Stimulated activated CD4-positive, alpha-beta T cell treated with anti-CD3 and anti-CD28 coated beads, TNF-alpha, amount 100 ng/mL, for 1 hour (primary cell): ENCODE measurements around the gene TNFRSF14.

Experiments
- DNase-seq, 3 donors: peaks; one replicate each; pipeline ENCODE4 v3.0.0-alpha.2; 2020; ENCODE audit warnings: low read depth in 3 of 3, low spot score in 1 of 3

The TNFRSF14 gene

GRCh38 chr1:2523191-2523890, 32.8 kb upstream of the TNFRSF14 start:
- no peak for DNase-seq

- no peak for DNase-seq
Observed at GRCh38 chr1:2523891-2524609, 32.1 kb upstream of the TNFRSF14 start.

- no peak for DNase-seq
Observed at GRCh38 chr1:2525572-2525919, 30.6 kb upstream of the TNFRSF14 start.

- peak; percentile 73 to 75 (median 75) for DNase-seq
Observed at GRCh38 chr1:2525920-2526823, 30.0 kb upstream of the TNFRSF14 start, which contains the start of gene PANK4. PANK4 (minus strand) TSS chr1:2526596; CDS start chr1:2526587, 9 bp downstream.

GRCh38 chr1:2526824-2527555, 29.2 kb upstream of the TNFRSF14 start:
- DNase-seq, result peak in 1 of 3 donors; percentile 41

GRCh38 chr1:2527556-2527860, 28.7 kb upstream of the TNFRSF14 start:
- no peak for DNase-seq

- no peak for DNase-seq
Observed at GRCh38 chr1:2528016-2528415, 28.2 kb upstream of the TNFRSF14 start.

GRCh38 chr1:2528611-2528965, 27.6 kb upstream of the TNFRSF14 start:
- DNase-seq, result no peak

GRCh38 chr1:2528966-2529783, 27.0 kb upstream of the TNFRSF14 start:
- DNase-seq, result peak in 1 of 3 donors; percentile 46

GRCh38 chr1:2529784-2530512, 26.2 kb upstream of the TNFRSF14 start, which contains the start of gene HES5:
HES5 (minus strand) TSS chr1:2530263; CDS start chr1:2530164, 99 bp downstream.
- DNase-seq, result no peak

GRCh38 chr1:2530513-2531361, 25.4 kb upstream of the TNFRSF14 start:
- no peak for DNase-seq

- no peak for DNase-seq
Observed at GRCh38 chr1:2532485-2533160, 23.5 kb upstream of the TNFRSF14 start.

GRCh38 chr1:2533365-2533764, 22.8 kb upstream of the TNFRSF14 start:
- DNase-seq, result no peak

- no peak for DNase-seq
Observed at GRCh38 chr1:2534315-2534686, 21.9 kb upstream of the TNFRSF14 start.

GRCh38 chr1:2534687-2535441, 21.3 kb upstream of the TNFRSF14 start:
- no peak for DNase-seq

GRCh38 chr1:2535455-2535854, 20.7 kb upstream of the TNFRSF14 start:
- no peak for DNase-seq

- DNase-seq, result no peak
Observed at GRCh38 chr1:2535981-2536380, 20.2 kb upstream of the TNFRSF14 start.

- no peak for DNase-seq
Observed at GRCh38 chr1:2537784-2538115, 18.4 kb upstream of the TNFRSF14 start.
